HCT116 (cell line): ENCODE measurements around the gene FCMR. TPM values are rescaled to one million over a fixed set of nuclear protein-coding genes. Genes with fewer than 3 reads are reported as not detected.

Experiments
- ATAC-seq: fragments of 200-7000 bp; cut with Tn5 transposase; 2 replicates; pipeline ENCODE4 v1.9.1; 2020; ENCODE audit warnings: mild to moderate bottlenecking, moderate library complexity
- BruUV-seq: library from RNA; stranded (reverse); fragments of 400-500 nt; replicated peaks from 2 replicates; lab custom pipeline; 2021; lab: Mats Ljungman, UMichigan
- CTCF ChIA-PET: fragments of 300-600 bp; sonication (Branson Sonifier 250); formaldehyde crosslinking; loops from one replicate; lab custom pipeline; 2021; ENCODE audit warnings: antibody characterized with exemption; lab: Charles Lee
- POLR2A ChIA-PET: fragments of 300-600, 350-600 bp; sonication (Branson Sonifier 250); formaldehyde crosslinking; loops from one replicate; lab custom pipeline; 2021; ENCODE audit warnings: antibody characterized with exemption; lab: Charles Lee
- RAD21 ChIA-PET, 2 experiments: fragments of 300-600 bp; sonication (Branson Sonifier 250); formaldehyde crosslinking; loops; one replicate each; lab custom pipeline; 2023; ENCODE audit warnings: low total read pairs in 2 of 2; ENCODE audit not compliant: uncharacterized antibody in 2 of 2, unreplicated experiment in 2 of 2, low non-redundant PET in 1 of 2; lab: Charles Lee
- DNase-seq: peaks from one replicate; pipeline ENCODE4 v3.0.0-alpha.2; 2010; ENCODE audit warnings: low read depth, low spot score
- H2AFZ ChIP-seq: fragments of 200-600 bp; shearing (Covaris generic), sonication (generic); 2 replicates; pipeline ENCODE4 v1.6.1; 2017; ENCODE audit warnings: low read depth, mixed run types, mixed read lengths, antibody characterized with exemption, low read length; ENCODE audit not compliant: poor library complexity, severe bottlenecking
- H3K27ac ChIP-seq: 2 replicates; pipeline ENCODE4 v1.5.1; 2012; ENCODE audit warnings: low read depth, low read length
- H3K27me3 ChIP-seq: fragments of 200-600 bp; sonication (generic); 2 replicates; pipeline ENCODE4 v1.6.1; 2016; ENCODE audit warnings: mixed run types, low read length, mixed read lengths; ENCODE audit not compliant: insufficient read depth
- H3K36me3 ChIP-seq, 2 experiments: fragments of 200-500 bp in 1 of 2; fragments of 200-600 bp in 1 of 2; sonication (Bioruptor generic) in 1 of 2; sonication (generic) in 1 of 2; 2 replicates each; pipeline versions ENCODE4 v1.5.1 to v1.6.1; 2014 to 2016; ENCODE audit warnings: low read length in 2 of 2, inconsistent platforms in 1 of 2, mixed read lengths in 1 of 2, mixed run types in 1 of 2; ENCODE audit not compliant: insufficient read depth in 2 of 2, control insufficient read depth in 1 of 2
- H3K4me1 ChIP-seq, 2 experiments: fragments of 200-600 bp in 1 of 2; sonication (generic) in 1 of 2; 2 replicates each; pipeline versions ENCODE4 v1.5.1 to v1.6.1; 2012 to 2017; ENCODE audit warnings: low read length in 2 of 2, inconsistent platforms in 1 of 2, mild to moderate bottlenecking in 1 of 2, mixed read lengths in 1 of 2, mixed run types in 1 of 2, moderate library complexity in 1 of 2; ENCODE audit not compliant: insufficient read depth in 2 of 2, control insufficient read depth in 1 of 2
- H3K4me2 ChIP-seq: fragments of 200-600 bp; sonication (generic); 2 replicates; pipeline ENCODE4 v1.6.1; 2017; ENCODE audit warnings: mixed run types, low read length, mixed read lengths
- H3K4me3 ChIP-seq, 2 experiments: fragments of 200-600 bp in 1 of 2; sonication (generic) in 1 of 2; replicated peaks in 1 of 2; 2 replicates each; pipeline ENCODE4 v1.5.1; 2011 to 2016; ENCODE audit warnings: low read length in 2 of 2, control low read depth in 1 of 2, low read depth in 1 of 2, mild to moderate bottlenecking in 1 of 2, mixed read lengths in 1 of 2, mixed run types in 1 of 2
- H3K79me2 ChIP-seq: fragments of 200-600 bp; sonication (generic); 2 replicates; pipeline ENCODE4 v1.6.1; 2017; ENCODE audit warnings: mild to moderate bottlenecking, mixed run types, low read length, moderate library complexity, mixed read lengths; ENCODE audit not compliant: insufficient read depth
- H3K9ac ChIP-seq: fragments of 200-600 bp; sonication (generic); 2 replicates; pipeline ENCODE4 v1.6.1; 2016; ENCODE audit warnings: low read length, mixed read lengths
- H3K9me2 ChIP-seq: fragments of 200-600 bp; sonication (generic), shearing (Covaris generic); 2 replicates; pipeline ENCODE4 v1.6.1; 2017; ENCODE audit warnings: mixed run types, mild to moderate bottlenecking, moderate library complexity; ENCODE audit not compliant: insufficient read depth
- H3K9me3 ChIP-seq, 2 experiments: fragments of 200-500 bp in 1 of 2; fragments of 200-600 bp in 1 of 2; sonication (Bioruptor generic) in 1 of 2; sonication (generic) in 1 of 2; 2 replicates each; pipeline ENCODE4 v1.6.1; 2014 to 2017; ENCODE audit warnings: low read length in 2 of 2, mixed read lengths in 2 of 2, inconsistent platforms in 1 of 2, low read depth in 1 of 2, mild to moderate bottlenecking in 1 of 2, mixed run types in 1 of 2, moderate library complexity in 1 of 2; ENCODE audit not compliant: control insufficient read depth in 1 of 2, insufficient read depth in 1 of 2
- H4K20me1 ChIP-seq: fragments of 200-600 bp; sonication (generic), shearing (Covaris generic); 2 replicates; pipeline ENCODE4 v1.6.1; 2017; ENCODE audit warnings: mixed run types, mild to moderate bottlenecking, moderate library complexity; ENCODE audit not compliant: insufficient read depth
- ATF3 ChIP-seq: IDR thresholded peaks from 2 replicates; pipeline ENCODE4 v1.6.1; 2012
- CEBPB ChIP-seq: IDR thresholded peaks from 2 replicates; pipeline ENCODE4 v1.6.1; 2012; ENCODE audit warnings: low read depth
- ELF1 ChIP-seq: IDR thresholded peaks from 2 replicates; pipeline ENCODE4 v1.6.1; 2012; ENCODE audit warnings: low read depth, borderline replicate concordance
- FOSL1 ChIP-seq: IDR thresholded peaks from 2 replicates; pipeline ENCODE4 v1.6.1; 2012; ENCODE audit warnings: low read depth
- JUND ChIP-seq: IDR thresholded peaks from 2 replicates; pipeline ENCODE4 v1.6.1; 2012
- MAX ChIP-seq: IDR thresholded peaks from 2 replicates; pipeline ENCODE4 v1.6.1; 2012
- POLR2AphosphoS5 ChIP-seq: IDR thresholded peaks from 2 replicates; pipeline ENCODE4 v1.6.1; 2011; ENCODE audit warnings: mild to moderate bottlenecking, low read depth, low read length, moderate library complexity
- SIN3A ChIP-seq: IDR thresholded peaks from 2 replicates; pipeline ENCODE4 v1.6.1; 2012; ENCODE audit warnings: low read depth
- SP1 ChIP-seq: IDR thresholded peaks from 2 replicates; pipeline ENCODE4 v1.6.1; 2012; ENCODE audit warnings: low read depth
- SRF ChIP-seq: IDR thresholded peaks from 2 replicates; pipeline ENCODE4 v1.6.1; 2012; ENCODE audit warnings: low read depth
- TCF7L2 ChIP-seq: IDR thresholded peaks from 2 replicates; pipeline ENCODE4 v1.7.0; 2011; ENCODE audit warnings: borderline replicate concordance, inconsistent platforms; ENCODE audit not compliant: insufficient read depth, insufficient read length; ENCODE audit errors: extremely low read depth
- YY1 ChIP-seq: IDR thresholded peaks from 2 replicates; pipeline ENCODE4 v1.6.1; 2011; ENCODE audit warnings: low read length, low read depth, moderate library complexity, mild to moderate bottlenecking; ENCODE audit not compliant: insufficient replicate concordance; ENCODE audit errors: extremely low read depth
- ZBTB33 ChIP-seq: IDR thresholded peaks from 2 replicates; pipeline ENCODE4 v1.6.1; 2011; ENCODE audit warnings: mild to moderate bottlenecking, low read length, moderate library complexity; ENCODE audit not compliant: insufficient replicate concordance; ENCODE audit errors: extremely low read depth
- ZFX ChIP-seq: fragments of 450-650 bp; IDR thresholded peaks from 2 replicates; pipeline ENCODE4 v1.6.1; 2017
- ZNF274 ChIP-seq: fragments of 200-500 bp; sonication (Bioruptor generic); IDR thresholded peaks from 2 replicates; pipeline ENCODE4 v1.6.1; 2014; ENCODE audit warnings: mild to moderate bottlenecking, low read depth, low read length, inconsistent platforms
- intact Hi-C: fragments of 100-400 bp; cut with micrococcal nuclease; formaldehyde crosslinking; loops from 2 replicates; pipeline ENCODE4 v1.10.0; 2022
- total RNA-seq: library from RNA; stranded (reverse); gene quantifications from one replicate; pipeline ENCODE4 v1.2.1, GENCODE V29; 2021; ENCODE audit not compliant: unreplicated experiment
- TF ChIP-seq, protein P1 (sequence below), 3 experiments: fragments of 200-600 bp in 1 of 3; sonication (generic) in 1 of 3; IDR thresholded peaks in 2 of 3; conservative IDR thresholded peaks in 1 of 3; 2 replicates each; pipeline ENCODE4 v1.5.1; 2012 to 2017; ENCODE audit warnings: low read depth in 2 of 3, low read length in 2 of 3, antibody characterized with exemption in 1 of 3, borderline replicate concordance in 1 of 3, control low read depth in 1 of 3, mild to moderate bottlenecking in 1 of 3, mixed read lengths in 1 of 3, mixed run types in 1 of 3, moderate library complexity in 1 of 3; ENCODE audit not compliant: insufficient read depth in 1 of 3

Gene FCMR
- total RNA-seq, 1 experiment from 2014 or later: 0.61 TPM

DNA sequence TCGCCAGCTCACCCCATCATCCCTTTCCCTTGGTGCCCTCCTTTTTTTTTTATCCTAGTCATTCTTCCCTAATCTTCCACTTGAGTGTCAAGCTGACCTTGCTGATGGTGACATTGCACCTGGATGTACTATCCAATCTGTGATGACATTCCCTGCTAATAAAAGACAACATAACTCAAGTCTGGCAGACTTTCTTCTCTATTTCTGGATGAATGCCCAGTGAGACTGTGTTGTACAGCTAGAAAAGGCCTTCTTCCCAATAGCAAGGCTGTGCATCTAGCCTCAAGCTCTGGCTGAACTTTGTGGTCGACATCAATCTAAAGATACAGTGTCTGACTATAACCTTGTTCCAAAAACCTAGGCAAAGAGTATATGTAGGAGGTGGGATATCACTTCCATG is 18.1 kb downstream of the FCMR start (continued):
- no peak for TF ChIP-seq FOSL1
- no peak for TF ChIP-seq ZBTB33

- BruUV-seq: no TSS peak
- H3K4me1 ChIP-seq: peaks cover 17 to 37% of the 10 kb centered on the region in 2 experiments
- H3K9me2 ChIP-seq: no peaks in the 10 kb centered on the region
- CTCF ChIA-PET: interaction anchor here (1.7 kb wide), 1 partner anchor 10 kb away, joined by 5 read pairs; no protein-coding TSS in a partner anchor
- no peaks in the 10 kb centered on the region for H3K36me3 ChIP-seq
- H3K9me3 ChIP-seq: no peaks in the 10 kb centered on the region
- H3K4me2 ChIP-seq: no peak overlapping the region
- POLR2A ChIA-PET: no interaction called here
- H3K79me2 ChIP-seq: no peaks in the 10 kb centered on the region
- ATAC-seq (no peak), DNase-seq (no peak)
- H3K4me3 ChIP-seq: no peak overlapping the region
- H3K27ac ChIP-seq: no peak overlapping the region
- no peak for TF ChIP-seq YY1
- no peak for TF ChIP-seq MAX
- TF ChIP-seq POLR2AphosphoS5: no peak
- no peak for TF ChIP-seq TCF7L2
- TF ChIP-seq, protein P1, sequence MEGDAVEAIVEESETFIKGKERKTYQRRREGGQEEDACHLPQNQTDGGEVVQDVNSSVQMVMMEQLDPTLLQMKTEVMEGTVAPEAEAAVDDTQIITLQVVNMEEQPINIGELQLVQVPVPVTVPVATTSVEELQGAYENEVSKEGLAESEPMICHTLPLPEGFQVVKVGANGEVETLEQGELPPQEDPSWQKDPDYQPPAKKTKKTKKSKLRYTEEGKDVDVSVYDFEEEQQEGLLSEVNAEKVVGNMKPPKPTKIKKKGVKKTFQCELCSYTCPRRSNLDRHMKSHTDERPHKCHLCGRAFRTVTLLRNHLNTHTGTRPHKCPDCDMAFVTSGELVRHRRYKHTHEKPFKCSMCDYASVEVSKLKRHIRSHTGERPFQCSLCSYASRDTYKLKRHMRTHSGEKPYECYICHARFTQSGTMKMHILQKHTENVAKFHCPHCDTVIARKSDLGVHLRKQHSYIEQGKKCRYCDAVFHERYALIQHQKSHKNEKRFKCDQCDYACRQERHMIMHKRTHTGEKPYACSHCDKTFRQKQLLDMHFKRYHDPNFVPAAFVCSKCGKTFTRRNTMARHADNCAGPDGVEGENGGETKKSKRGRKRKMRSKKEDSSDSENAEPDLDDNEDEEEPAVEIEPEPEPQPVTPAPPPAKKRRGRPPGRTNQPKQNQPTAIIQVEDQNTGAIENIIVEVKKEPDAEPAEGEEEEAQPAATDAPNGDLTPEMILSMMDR (IDR thresholded peaks at IDR 0.05 in 2 of 3, conservative IDR thresholded peaks at IDR 0.05 in 1 of 3; ENCODE audit: borderline replicate concordance in 1 of 3, insufficient read depth in 1 of 3, low read depth in 2 of 3, low read length in 2 of 3): no peak
- TF ChIP-seq SP1: no peak
- no peak for TF ChIP-seq ATF3
- TF ChIP-seq ZNF274: no peak
- TF ChIP-seq JUND: no peak
- TF ChIP-seq ZFX: no peak
- TF ChIP-seq SIN3A: no peak
- TF ChIP-seq FOSL1: no peak
- no peak for TF ChIP-seq ELF1
- no peak for TF ChIP-seq CEBPB
- no peak for TF ChIP-seq SRF
- intact Hi-C loops: no loop called here
- no peak overlapping the region for H2AFZ ChIP-seq
- H3K9ac ChIP-seq: no peak overlapping the region
- RAD21 ChIA-PET: no interaction called here
- H3K27me3 ChIP-seq: no peaks in the 10 kb centered on the region
- no peaks in the 10 kb centered on the region for H4K20me1 ChIP-seq
Measured at GRCh38 chr1:206902702-206903101, 19.0 kb downstream of the FCMR start.
